Measurements from ENCODE around the gene GJA10.
"Not testable (repeated sequence)": the region's sequence is repeated elsewhere in the genome, so short reads cannot be mapped to it uniquely, and the experiment has no call there.

GJA10 gene

GRCh38 chr6:89894169-89894568, at the start of gene GJA10:
GJA10 (plus strand) TSS chr6:89894469; CDS start chr6:89894469, 0 bp downstream.
- Histone ChIP-seq H3K9ac (ENCODE audit: insufficient read length, low read depth) (no peak within 1 kb of the TSS), H3K27me3 (ENCODE audit: insufficient read depth, insufficient read length) (peaks cover 5% of the 10 kb centered on the region), H3K36me3 (ENCODE audit: insufficient read depth, insufficient read length, low read length) (no peaks in the 10 kb centered on the region), H3K4me3 (ENCODE audit: insufficient read length, low read depth) (no peak within 1 kb of the TSS), H3K4me1 (ENCODE audit: insufficient read depth, insufficient read length) (no peaks in the 10 kb centered on the region), H3K9me3 (ENCODE audit: insufficient read depth, low read length) (no peaks in the 10 kb centered on the region)
- DNase-seq (ENCODE audit: low read depth, low spot score): no peak
- TF ChIP-seq YY1 (IDR thresholded peaks at IDR 0.05; ENCODE audit: insufficient read depth, insufficient read length) (no peak), SUZ12 (IDR thresholded peaks at IDR 0.05; ENCODE audit: extremely low read depth, insufficient read depth, insufficient read length) (no peak), ZNF274 (IDR thresholded peaks at IDR 0.05; ENCODE audit: low read depth, low read length) (no peak)

DNA sequence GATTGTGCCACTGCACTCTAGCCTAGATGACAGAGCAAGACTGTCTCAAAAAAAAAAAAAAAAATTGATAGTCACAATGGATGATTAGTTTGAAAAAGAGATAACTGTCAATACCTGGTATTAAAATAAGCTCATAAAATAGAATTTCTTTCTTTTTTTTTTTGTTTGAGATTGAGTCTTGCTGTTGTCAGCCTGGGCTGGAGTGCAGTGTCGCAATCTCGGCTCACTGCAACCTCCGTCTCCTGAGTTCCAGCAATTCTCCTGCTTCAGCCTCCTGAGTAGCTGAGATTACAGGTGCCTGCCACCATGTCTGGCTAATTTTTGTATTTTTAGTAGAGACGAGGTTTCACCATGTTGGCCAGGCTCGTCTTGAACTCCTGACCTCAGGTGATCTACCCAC, 46.8 kb upstream of the GJA10 start:
- not testable (repeated sequence) for H3K9me3 ChIP-seq (ENCODE audit: insufficient read depth, low read length); H3K9ac ChIP-seq (ENCODE audit: insufficient read length, low read depth); H3K4me1 ChIP-seq (ENCODE audit: insufficient read depth, insufficient read length); H3K4me3 ChIP-seq (ENCODE audit: insufficient read length, low read depth); DNase-seq (ENCODE audit: low read depth, low spot score); H3K27me3 ChIP-seq (ENCODE audit: insufficient read depth, insufficient read length)
- H3K36me3 ChIP-seq (ENCODE audit: insufficient read depth, insufficient read length, low read length): peaks cover 27% of the 10 kb centered on the region

DNA sequence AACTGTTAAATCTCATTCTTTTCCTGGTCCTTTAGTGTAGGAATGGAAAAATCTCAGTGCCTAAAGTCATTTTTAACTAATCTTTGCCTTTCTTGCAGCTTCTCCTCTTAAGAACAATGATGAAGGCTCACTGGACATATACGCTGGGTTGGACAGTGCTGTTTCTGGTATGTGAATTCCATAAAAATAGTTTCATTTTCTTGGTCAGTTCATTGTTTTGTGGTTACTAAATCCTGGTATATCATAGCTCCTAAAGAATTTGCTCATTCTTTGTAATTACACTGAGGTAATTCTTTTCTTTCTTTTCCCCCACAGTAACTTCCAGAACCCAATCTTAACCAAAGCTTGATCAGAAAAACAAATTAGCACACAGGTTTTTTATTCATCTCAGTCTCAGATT, 41.2 kb upstream of the GJA10 start:
- no peak for TF ChIP-seq YY1 (IDR thresholded peaks at IDR 0.05; ENCODE audit: insufficient read depth, insufficient read length)
- no peak for TF ChIP-seq ZNF274 (IDR thresholded peaks at IDR 0.05; ENCODE audit: low read depth, low read length)
- no peak for TF ChIP-seq SUZ12 (IDR thresholded peaks at IDR 0.05; ENCODE audit: extremely low read depth, insufficient read depth, insufficient read length)

GRCh38 chr6:89858041-89858440, 36.2 kb upstream of the GJA10 start:
- Histone ChIP-seq H3K9ac (ENCODE audit: insufficient read length, low read depth) (no peak overlapping the region), H3K4me1 (ENCODE audit: insufficient read depth, insufficient read length) (no peaks in the 10 kb centered on the region), H3K36me3 (ENCODE audit: insufficient read depth, insufficient read length, low read length) (peaks cover 77% of the 10 kb centered on the region), H3K9me3 (ENCODE audit: insufficient read depth, low read length) (no peaks in the 10 kb centered on the region), H3K27me3 (ENCODE audit: insufficient read depth, insufficient read length) (no peaks in the 10 kb centered on the region), H3K4me3 (ENCODE audit: insufficient read length, low read depth) (no peak overlapping the region)
- TF ChIP-seq SUZ12 (IDR thresholded peaks at IDR 0.05; ENCODE audit: extremely low read depth, insufficient read depth, insufficient read length) (no peak), ZNF274 (IDR thresholded peaks at IDR 0.05; ENCODE audit: low read depth, low read length) (no peak), YY1 (IDR thresholded peaks at IDR 0.05; ENCODE audit: insufficient read depth, insufficient read length) (no peak)
- no peak for DNase-seq (ENCODE audit: low read depth, low spot score)

More for the DNA sequence above, 41.2 kb upstream of the GJA10 start:
- Histone ChIP-seq H3K4me1 (ENCODE audit: insufficient read depth, insufficient read length) (no peaks in the 10 kb centered on the region), H3K27me3 (ENCODE audit: insufficient read depth, insufficient read length) (no peaks in the 10 kb centered on the region), H3K9me3 (ENCODE audit: insufficient read depth, low read length) (no peaks in the 10 kb centered on the region), H3K9ac (ENCODE audit: insufficient read length, low read depth) (no peak overlapping the region), H3K4me3 (ENCODE audit: insufficient read length, low read depth) (no peak overlapping the region), H3K36me3 (ENCODE audit: insufficient read depth, insufficient read length, low read length) (peaks cover 63% of the 10 kb centered on the region)
- DNase-seq (ENCODE audit: low read depth, low spot score): no peak

GRCh38 chr6:89859744-89860143, 34.5 kb upstream of the GJA10 start:
- H3K36me3 ChIP-seq (ENCODE audit: insufficient read depth, insufficient read length, low read length): peaks cover 78% of the 10 kb centered on the region
- TF ChIP-seq SUZ12 (IDR thresholded peaks at IDR 0.05; ENCODE audit: extremely low read depth, insufficient read depth, insufficient read length) (no peak), ZNF274 (IDR thresholded peaks at IDR 0.05; ENCODE audit: low read depth, low read length) (no peak), YY1 (IDR thresholded peaks at IDR 0.05; ENCODE audit: insufficient read depth, insufficient read length) (no peak)

GRCh38 chr6:89862273-89862672, 32.0 kb upstream of the GJA10 start:
- Histone ChIP-seq H3K36me3 (ENCODE audit: insufficient read depth, insufficient read length, low read length) (peaks cover 75% of the 10 kb centered on the region), H3K9ac (ENCODE audit: insufficient read length, low read depth) (no peak overlapping the region), H3K4me3 (ENCODE audit: insufficient read length, low read depth) (no peak overlapping the region), H3K4me1 (ENCODE audit: insufficient read depth, insufficient read length) (no peaks in the 10 kb centered on the region), H3K27me3 (ENCODE audit: insufficient read depth, insufficient read length) (no peaks in the 10 kb centered on the region), H3K9me3 (ENCODE audit: insufficient read depth, low read length) (no peaks in the 10 kb centered on the region)
- no peak for DNase-seq (ENCODE audit: low read depth, low spot score)
- TF ChIP-seq ZNF274 (IDR thresholded peaks at IDR 0.05; ENCODE audit: low read depth, low read length): no peak
- no peak for TF ChIP-seq SUZ12 (IDR thresholded peaks at IDR 0.05; ENCODE audit: extremely low read depth, insufficient read depth, insufficient read length)
- no peak for TF ChIP-seq YY1 (IDR thresholded peaks at IDR 0.05; ENCODE audit: insufficient read depth, insufficient read length)

More at GRCh38 chr6:89859744-89860143, 34.5 kb upstream of the GJA10 start:
- Histone ChIP-seq H3K9me3 (ENCODE audit: insufficient read depth, low read length) (no peaks in the 10 kb centered on the region), H3K9ac (ENCODE audit: insufficient read length, low read depth) (no peak overlapping the region), H3K4me1 (ENCODE audit: insufficient read depth, insufficient read length) (no peaks in the 10 kb centered on the region), H3K27me3 (ENCODE audit: insufficient read depth, insufficient read length) (no peaks in the 10 kb centered on the region), H3K4me3 (ENCODE audit: insufficient read length, low read depth) (no peak overlapping the region)
- DNase-seq (ENCODE audit: low read depth, low spot score): no peak

- DNase-seq (ENCODE audit: low read depth, low spot score): no peak
- no peaks in the 10 kb centered on the region for H3K4me1 ChIP-seq (ENCODE audit: insufficient read depth, insufficient read length)
- no peak overlapping the region for H3K4me3 ChIP-seq (ENCODE audit: insufficient read length, low read depth)
- no peaks in the 10 kb centered on the region for H3K27me3 ChIP-seq (ENCODE audit: insufficient read depth, insufficient read length)
- H3K9me3 ChIP-seq (ENCODE audit: insufficient read depth, low read length): no peaks in the 10 kb centered on the region
- no peak for TF ChIP-seq YY1 (IDR thresholded peaks at IDR 0.05; ENCODE audit: insufficient read depth, insufficient read length)
- no peak for TF ChIP-seq SUZ12 (IDR thresholded peaks at IDR 0.05; ENCODE audit: extremely low read depth, insufficient read depth, insufficient read length)
- no peak for TF ChIP-seq ZNF274 (IDR thresholded peaks at IDR 0.05; ENCODE audit: low read depth, low read length)
- no peak overlapping the region for H3K9ac ChIP-seq (ENCODE audit: insufficient read length, low read depth)
- peaks cover 76% of the 10 kb centered on the region for H3K36me3 ChIP-seq (ENCODE audit: insufficient read depth, insufficient read length, low read length)
Measured at GRCh38 chr6:89862698-89863097, 31.6 kb upstream of the GJA10 start.

Data from NT2/D1 (cell line).